Measurements from ENCODE around the gene HP.
A peak's percentile ranks its signal among the peaks of the same experiment; 100 is the strongest.

Gene HP

GRCh38 chr16:72085002-72085401 is 30.7 kb downstream of the HP start:
- H3K4me3 ChIP-seq (ENCODE audit: low read depth, low read length) = no peak overlapping the region

- no peak overlapping the region for H3K4me3 ChIP-seq (ENCODE audit: low read depth, low read length)
Measured at GRCh38 chr16:72091217-72091616, 36.9 kb downstream of the HP start.

- peak overlapping the region; percentile 87 for H3K4me3 ChIP-seq (ENCODE audit: low read depth, low read length)
Measured at GRCh38 chr16:72092832-72093447, 38.6 kb downstream of the HP start.

- H3K4me3 ChIP-seq (ENCODE audit: low read depth, low read length) = peak within 1 kb of the TSS; percentile 95
Measured at GRCh38 chr16:72093448-72094265, 39.4 kb downstream of the HP start, which contains the start of the genes DHX38 and TXNL4B. Gene DHX38, plus strand, starts transcription at chr16:72093847. Its CDS starts 2,311 bp downstream, at chr16:72096158. Gene TXNL4B, minus strand, starts transcription at chr16:72093620. Its CDS starts 2,871 bp downstream, at chr16:72090749.

- H3K4me3 ChIP-seq (ENCODE audit: low read depth, low read length) = peak overlapping the region; percentile 95
Measured at GRCh38 chr16:72094266-72094610, 39.9 kb downstream of the HP start.

- H3K4me3 ChIP-seq (ENCODE audit: low read depth, low read length) = no peak overlapping the region
Measured at GRCh38 chr16:72098936-72099335, 44.6 kb downstream of the HP start.

- H3K4me3 ChIP-seq (ENCODE audit: low read depth, low read length) = no peak overlapping the region
Measured at GRCh38 chr16:72099377-72099818, 45.1 kb downstream of the HP start.

GRCh38 chr16:72101195-72101594 is 46.9 kb downstream of the HP start:
- no peak overlapping the region for H3K4me3 ChIP-seq (ENCODE audit: low read depth, low read length)

GRCh38 chr16:72104905-72105304 is 50.6 kb downstream of the HP start:
- H3K4me3 ChIP-seq (ENCODE audit: low read depth, low read length) = no peak overlapping the region

GRCh38 chr16:72105978-72106377 is 51.7 kb downstream of the HP start:
- no peak overlapping the region for H3K4me3 ChIP-seq (ENCODE audit: low read depth, low read length)

- no peak overlapping the region for H3K4me3 ChIP-seq (ENCODE audit: low read depth, low read length)
Measured at GRCh38 chr16:72107371-72107770, 53.1 kb downstream of the HP start.

GRCh38 chr16:72108353-72109102 is 54.2 kb downstream of the HP start:
- no peak overlapping the region for H3K4me3 ChIP-seq (ENCODE audit: low read depth, low read length)

- no peak overlapping the region for H3K4me3 ChIP-seq (ENCODE audit: low read depth, low read length)
Measured at GRCh38 chr16:72109300-72109699, 55.0 kb downstream of the HP start.

- no peak overlapping the region for H3K4me3 ChIP-seq (ENCODE audit: low read depth, low read length)
Measured at GRCh38 chr16:72109966-72110530, 55.7 kb downstream of the HP start.
